Tibial nerve (tissue), 4 donors: ENCODE results near the gene GSTM5. TPM values are rescaled to one million over a fixed set of nuclear protein-coding genes. Genes with fewer than 3 reads are reported as not detected.
"Not testable (repeated sequence)": the region's sequence is repeated elsewhere in the genome, so short reads cannot be mapped to it uniquely, and the experiment has no call there.

ENCODE experiments used
- DNase-seq, 2 donors: peaks; one replicate each; pipeline ENCODE4 v3.0.0-alpha.2; 2019; ENCODE audit warnings: low spot score in 2 of 2
- H3K27ac ChIP-seq, 4 donors: fragments of 200-600 bp; sonication (generic) in 3 of 4; one replicate each; pipeline ENCODE4 v1.5.1; 2017 to 2019; ENCODE audit warnings: mild to moderate bottlenecking in 1 of 4
- H3K27me3 ChIP-seq, 2 donors: fragments of 200-600 bp; sonication (generic) in 1 of 2; one replicate each; pipeline versions ENCODE4 v1.5.1 to v1.6.0; 2017 to 2019
- H3K36me3 ChIP-seq, 3 donors: fragments of 200-600 bp; sonication (generic); one replicate each; pipeline ENCODE4 v1.5.1; 2018 to 2019
- H3K4me1 ChIP-seq, 4 donors: fragments of 200-600 bp; sonication (generic) in 3 of 4; one replicate each; pipeline ENCODE4 v1.5.1; 2017 to 2019
- H3K4me3 ChIP-seq, 4 donors: fragments of 200-600 bp; sonication (generic) in 3 of 4; one replicate each; pipeline ENCODE4 v1.5.1; 2017 to 2019; ENCODE audit warnings: mild to moderate bottlenecking in 1 of 4, moderate library complexity in 1 of 4
- H3K9me3 ChIP-seq, 4 donors: fragments of 200-600 bp; sonication (generic) in 3 of 4; one replicate each; pipeline ENCODE4 v1.5.1; 2017 to 2019
- EP300 ChIP-seq, 2 donors: sonication (generic); formaldehyde crosslinking; IDR thresholded peaks; one replicate each; pipeline ENCODE4 v1.6.1; 2017; ENCODE audit warnings: antibody characterized with exemption in 2 of 2, mild to moderate bottlenecking in 1 of 2
- POLR2A ChIP-seq, 2 donors: fragments of 450-650 bp; IDR thresholded peaks; one replicate each; pipeline ENCODE4 v1.6.1; 2017; ENCODE audit warnings: antibody characterized with exemption in 2 of 2, mild to moderate bottlenecking in 2 of 2, moderate library complexity in 2 of 2
- WGBS, 2 donors: methylation state at CpG; one replicate each; pipeline ENCODE4 v1.1.5; 2018; 5-methylcytosine and 5-hydroxymethylcytosine counted together
- total RNA-seq, 4 donors: library from RNA; depleted of rRNA; stranded (reverse); fragments of >200 nt; gene quantifications; one replicate each; pipeline ENCODE4 v1.1.0, GENCODE V29; 2016
- TF ChIP-seq, protein P1 (sequence below), 5 experiments: fragments of 200-600 bp in 3 of 5; fragments of 450-650 bp in 2 of 5; sonication (generic) in 3 of 5; IDR thresholded peaks; one replicate each; pipeline ENCODE4 v1.5.1; 2016 to 2019; ENCODE audit warnings: antibody characterized with exemption in 5 of 5, mild to moderate bottlenecking in 3 of 5, moderate library complexity in 2 of 5

Gene GSTM5
- total RNA-seq, 4 donors from 2014 or later: 1.1 to 9.2 (median 2.8) TPM

- TF ChIP-seq, protein P1, sequence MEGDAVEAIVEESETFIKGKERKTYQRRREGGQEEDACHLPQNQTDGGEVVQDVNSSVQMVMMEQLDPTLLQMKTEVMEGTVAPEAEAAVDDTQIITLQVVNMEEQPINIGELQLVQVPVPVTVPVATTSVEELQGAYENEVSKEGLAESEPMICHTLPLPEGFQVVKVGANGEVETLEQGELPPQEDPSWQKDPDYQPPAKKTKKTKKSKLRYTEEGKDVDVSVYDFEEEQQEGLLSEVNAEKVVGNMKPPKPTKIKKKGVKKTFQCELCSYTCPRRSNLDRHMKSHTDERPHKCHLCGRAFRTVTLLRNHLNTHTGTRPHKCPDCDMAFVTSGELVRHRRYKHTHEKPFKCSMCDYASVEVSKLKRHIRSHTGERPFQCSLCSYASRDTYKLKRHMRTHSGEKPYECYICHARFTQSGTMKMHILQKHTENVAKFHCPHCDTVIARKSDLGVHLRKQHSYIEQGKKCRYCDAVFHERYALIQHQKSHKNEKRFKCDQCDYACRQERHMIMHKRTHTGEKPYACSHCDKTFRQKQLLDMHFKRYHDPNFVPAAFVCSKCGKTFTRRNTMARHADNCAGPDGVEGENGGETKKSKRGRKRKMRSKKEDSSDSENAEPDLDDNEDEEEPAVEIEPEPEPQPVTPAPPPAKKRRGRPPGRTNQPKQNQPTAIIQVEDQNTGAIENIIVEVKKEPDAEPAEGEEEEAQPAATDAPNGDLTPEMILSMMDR (IDR thresholded peaks at IDR 0.05): no peak
- TF ChIP-seq EP300 (IDR thresholded peaks at IDR 0.05) (no peak), POLR2A (IDR thresholded peaks at IDR 0.05) (no peak)
- DNase-seq: no peak
- H3K27ac ChIP-seq: no peak overlapping the region
- no peaks in the 10 kb centered on the region for H3K9me3 ChIP-seq
- no peak overlapping the region for H3K4me3 ChIP-seq
- H3K36me3 ChIP-seq: peaks cover 0 to 30% (median 0%) of the 10 kb centered on the region in 3 donors
- no peaks in the 10 kb centered on the region for H3K27me3 ChIP-seq
- H3K4me1 ChIP-seq: peaks cover 0 to 11% (median 3%) of the 10 kb centered on the region in 4 donors
- WGBS, 2 donors: 86 to 94% methylated on average over 5 of the region's 5 CpGs
Measured at GRCh38 chr1:109671067-109671466, 41.0 kb upstream of the GSTM5 start.

GRCh38 chr1:109673861-109674260, 38.2 kb upstream of the GSTM5 start:
- H3K9me3 ChIP-seq, H3K27ac ChIP-seq, H3K4me3 ChIP-seq, H3K27me3 ChIP-seq, DNase-seq, H3K4me1 ChIP-seq: not testable (repeated sequence)
- 87 to 95% methylated on average over 2 of the region's 2 CpGs for WGBS, 2 donors
- H3K36me3 ChIP-seq: peaks cover 0 to 30% (median 0%) of the 10 kb centered on the region in 3 donors

- not testable (repeated sequence) for H3K9me3 ChIP-seq, H3K4me1 ChIP-seq, DNase-seq, H3K27me3 ChIP-seq, H3K27ac ChIP-seq, H3K4me3 ChIP-seq
- 81% methylated on average over 3 of the region's 3 CpGs for WGBS, 2 donors
- peaks cover 0 to 21% (median 0%) of the 10 kb centered on the region in 3 donors for H3K36me3 ChIP-seq
Measured at GRCh38 chr1:109676683-109677381, 35.2 kb upstream of the GSTM5 start.

DNA sequence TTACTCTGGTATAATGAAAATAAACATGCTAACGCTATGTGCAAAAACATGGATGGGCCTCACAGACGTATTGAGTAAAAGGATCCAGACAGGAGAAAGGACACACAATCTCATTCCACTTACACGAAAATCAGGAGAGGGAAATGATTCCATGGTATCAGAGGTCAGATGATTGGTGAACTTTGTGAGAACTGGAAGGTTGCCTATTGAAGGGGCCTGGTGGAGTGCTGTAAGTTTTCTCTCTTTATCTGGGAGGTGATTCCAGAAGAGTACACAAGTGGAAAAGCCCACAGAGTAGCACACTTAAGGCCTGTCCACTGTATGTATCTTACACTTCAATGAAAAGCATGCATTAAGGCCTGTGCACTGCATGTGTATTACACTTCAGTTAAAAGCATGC, 34.6 kb upstream of the GSTM5 start:
- Histone ChIP-seq H3K36me3 (peaks cover 0 to 15% (median 0%) of the 10 kb centered on the region in 3 donors), H3K27me3 (no peaks in the 10 kb centered on the region), H3K9me3 (no peaks in the 10 kb centered on the region), H3K4me3 (no peak overlapping the region), H3K4me1 (no peaks in the 10 kb centered on the region), H3K27ac (no peak overlapping the region)
- DNase-seq: no peak
- WGBS, 2 donors: 65% methylated on average over 3 of the region's 3 CpGs
- TF ChIP-seq, protein P1 (IDR thresholded peaks at IDR 0.05): no peak
- TF ChIP-seq EP300 (IDR thresholded peaks at IDR 0.05) (no peak), POLR2A (IDR thresholded peaks at IDR 0.05) (no peak)

- not testable (repeated sequence) for H3K27me3 ChIP-seq, DNase-seq, H3K4me1 ChIP-seq, H3K4me3 ChIP-seq, H3K27ac ChIP-seq, H3K36me3 ChIP-seq, H3K9me3 ChIP-seq
- WGBS, 2 donors: 85 to 88% methylated on average over 2 of the region's 2 CpGs
Measured at GRCh38 chr1:109678637-109679036, 33.4 kb upstream of the GSTM5 start.

- not testable (repeated sequence) for DNase-seq, H3K27me3 ChIP-seq
- WGBS, 2 donors: 92% methylated on average over 6 of the region's 6 CpGs; no CpG with 5 or more reads in 1 of the 2 donors
Measured at GRCh38 chr1:109684777-109685176, 27.3 kb upstream of the GSTM5 start.

DNA sequence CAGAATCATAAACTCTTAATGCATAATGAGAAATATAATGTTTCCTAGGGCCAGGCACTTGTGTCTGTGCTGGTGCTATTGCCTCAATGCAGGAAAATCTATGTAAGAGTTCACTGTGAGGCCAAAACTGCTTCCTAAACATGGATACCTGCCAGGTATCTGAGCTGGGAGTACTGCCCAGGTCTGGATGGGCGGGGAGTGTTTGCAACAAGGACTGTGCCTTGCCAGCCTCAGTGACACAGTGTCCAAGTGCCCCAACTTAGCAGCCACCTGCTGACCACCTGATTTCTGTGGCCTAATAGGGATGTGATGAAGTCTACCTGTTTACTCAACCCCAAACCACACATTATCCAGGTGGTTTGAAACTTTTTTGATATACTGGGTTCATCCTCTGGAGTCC, 26.7 kb upstream of the GSTM5 start:
- H3K27me3 ChIP-seq, H3K4me3 ChIP-seq, H3K9me3 ChIP-seq, H3K36me3 ChIP-seq, H3K27ac ChIP-seq, H3K4me1 ChIP-seq, DNase-seq: not testable (repeated sequence)
- WGBS, 2 donors: 100% methylated on average over 1 of the region's 1 CpG; no CpG with 5 or more reads in 1 of the 2 donors

More at GRCh38 chr1:109684777-109685176, 27.3 kb upstream of the GSTM5 start:
- H3K4me1 ChIP-seq, H3K4me3 ChIP-seq, H3K27ac ChIP-seq, H3K36me3 ChIP-seq, H3K9me3 ChIP-seq: not testable (repeated sequence)

GRCh38 chr1:109685890-109686289, 26.2 kb upstream of the GSTM5 start:
- H3K36me3 ChIP-seq, H3K9me3 ChIP-seq, H3K27me3 ChIP-seq, H3K27ac ChIP-seq, H3K4me1 ChIP-seq, H3K4me3 ChIP-seq, DNase-seq: not testable (repeated sequence)
- 93% methylated on average over 3 of the region's 4 CpGs; no CpG with 5 or more reads in 1 of the 2 donors for WGBS, 2 donors

DNA sequence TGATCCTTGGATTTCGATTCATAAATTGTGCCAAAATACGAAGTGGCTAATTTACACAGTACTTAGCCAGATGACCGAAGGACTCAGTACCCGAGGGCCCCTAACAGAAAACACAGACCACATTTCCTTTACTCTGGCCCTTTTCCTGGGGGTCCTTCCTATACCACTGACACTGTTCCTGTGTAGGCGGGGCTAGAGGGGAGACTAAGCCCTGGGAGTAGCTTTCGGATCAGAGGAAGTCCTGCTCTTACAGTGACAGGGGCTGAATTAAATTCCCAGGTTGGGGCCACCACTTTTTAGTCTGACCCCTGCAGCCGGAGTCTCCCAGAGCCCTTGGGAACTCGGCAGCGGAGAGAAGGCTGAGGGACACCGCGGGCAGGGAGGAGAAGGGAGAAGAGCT, 24.9 kb upstream of the GSTM5 start:
- no CpG with 5 or more reads among the region's 11 CpGs for WGBS, 2 donors
- not testable (repeated sequence) for H3K4me3 ChIP-seq, H3K4me1 ChIP-seq, H3K9me3 ChIP-seq, H3K27me3 ChIP-seq, DNase-seq, H3K36me3 ChIP-seq
- peak overlapping the region in 1 of 4 donors; percentile 88 for H3K27ac ChIP-seq
